ENCODE measurements around the gene ARSJ.

Gene ARSJ

DNA sequence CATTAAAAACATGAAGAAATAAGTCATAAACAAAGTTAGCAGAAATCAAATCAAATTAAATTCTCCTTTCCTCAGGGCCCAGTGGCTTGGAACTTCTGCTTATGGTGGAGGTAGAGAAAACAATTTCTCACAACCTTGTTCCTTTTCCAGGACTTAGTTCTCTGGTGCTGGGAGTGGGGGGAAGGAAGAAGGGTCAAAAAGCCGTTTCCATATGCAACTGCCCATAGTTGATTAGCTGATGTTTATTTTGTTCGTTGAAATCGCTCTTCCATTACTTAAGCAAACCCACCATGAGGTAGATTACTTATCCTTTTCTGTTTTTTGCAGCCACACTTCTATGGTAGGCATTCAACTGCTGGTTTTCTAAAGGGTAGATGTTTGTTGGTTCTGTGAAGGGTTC lies 94.2 kb downstream of the ARSJ start:
- no peak for DNase-seq

DNA sequence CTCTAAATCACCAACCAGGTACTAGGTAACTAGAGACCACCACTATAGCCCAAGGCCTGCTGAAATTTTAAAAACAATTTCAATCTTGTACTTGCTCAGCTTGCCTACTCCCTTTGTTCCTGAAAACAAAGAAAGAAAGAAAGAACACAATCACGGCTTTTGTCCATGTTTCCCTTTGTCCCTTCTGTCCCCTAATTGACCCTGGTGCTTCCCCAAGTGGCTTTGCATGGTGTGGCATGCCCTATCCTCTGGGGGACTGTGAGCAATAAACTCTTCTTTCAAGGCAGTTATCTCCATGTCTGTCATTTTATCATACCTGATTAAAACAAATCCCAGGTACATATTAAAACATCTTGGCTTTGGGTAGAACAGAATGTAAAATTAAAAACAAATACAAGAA lies 94.8 kb downstream of the ARSJ start:
- DNase-seq = no peak

DNA sequence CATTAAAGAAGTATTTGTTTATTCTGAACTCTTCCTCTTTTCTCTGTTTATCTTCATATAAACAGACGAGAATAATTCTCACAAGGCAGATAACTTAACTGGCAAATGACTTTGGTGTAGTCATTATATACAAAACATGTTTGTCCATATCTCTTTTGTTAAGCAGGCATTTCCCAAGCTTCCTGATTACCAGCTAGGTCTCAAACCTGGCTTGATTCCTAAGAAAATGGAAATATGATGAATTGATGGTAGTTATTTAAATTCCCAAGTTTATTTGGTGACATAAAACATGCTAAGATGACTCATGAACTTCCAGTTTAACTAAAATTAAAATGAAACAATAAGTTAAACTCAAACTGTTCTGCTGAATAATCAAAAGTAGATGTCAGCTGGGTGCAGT lies 96.8 kb downstream of the ARSJ start:
- DNase-seq = no peak

DNA sequence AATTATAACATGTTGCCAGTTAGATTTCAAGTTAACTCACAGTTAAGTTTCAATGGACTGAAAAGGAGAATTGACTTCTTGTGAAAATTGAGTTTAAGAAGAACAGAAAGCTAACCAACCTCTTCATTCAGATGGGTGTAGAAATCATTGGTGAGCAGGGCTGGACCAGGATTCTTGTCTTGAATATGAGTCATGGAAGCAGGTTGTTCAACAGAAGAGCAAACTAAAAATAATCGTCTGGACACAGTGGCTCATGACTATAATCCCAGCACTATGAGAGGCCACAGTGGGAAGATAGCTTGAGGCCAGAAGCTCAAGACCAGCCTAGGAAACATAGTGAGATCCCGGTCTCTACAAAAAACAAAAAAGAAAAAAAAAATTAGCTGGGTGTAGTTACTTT lies 98.2 kb downstream of the ARSJ start:
- DNase-seq = no peak

DNA sequence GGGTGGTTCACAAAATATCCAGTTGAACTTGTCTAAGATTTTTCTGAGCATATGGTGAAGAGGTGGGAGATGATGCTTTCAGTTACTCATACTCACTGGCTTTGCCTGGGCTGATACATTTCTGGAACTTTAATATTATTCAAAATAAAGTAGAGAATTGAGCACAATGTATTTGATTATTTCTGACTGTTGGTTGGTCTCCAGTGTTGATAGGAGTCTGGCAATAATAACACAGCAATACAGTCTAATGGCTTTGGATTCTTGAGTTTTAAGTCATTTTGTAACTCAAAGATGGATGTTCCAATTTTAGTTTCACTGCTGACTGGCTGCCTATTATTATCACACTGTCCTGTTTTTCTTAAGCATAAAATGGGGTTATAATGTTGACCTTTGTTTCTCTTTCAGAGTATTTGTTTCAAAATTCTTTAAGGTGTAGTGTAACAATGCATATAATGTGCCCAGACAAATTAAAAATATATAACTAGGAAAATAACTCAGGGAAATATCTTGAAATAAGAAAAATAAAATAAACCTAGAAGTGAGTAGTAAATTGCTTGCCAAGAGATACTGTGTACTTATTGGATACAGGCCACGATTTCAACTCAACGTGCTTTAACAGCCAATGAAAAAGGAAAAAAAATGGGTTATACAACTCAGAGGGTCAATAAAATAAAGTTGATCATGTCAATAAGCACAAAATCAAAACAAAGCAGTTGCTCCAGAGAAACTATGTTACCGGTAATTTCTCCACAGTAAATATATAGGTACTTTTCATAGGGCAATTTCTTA lies 99.0 kb downstream of the ARSJ start:
- no peak for DNase-seq

DNA sequence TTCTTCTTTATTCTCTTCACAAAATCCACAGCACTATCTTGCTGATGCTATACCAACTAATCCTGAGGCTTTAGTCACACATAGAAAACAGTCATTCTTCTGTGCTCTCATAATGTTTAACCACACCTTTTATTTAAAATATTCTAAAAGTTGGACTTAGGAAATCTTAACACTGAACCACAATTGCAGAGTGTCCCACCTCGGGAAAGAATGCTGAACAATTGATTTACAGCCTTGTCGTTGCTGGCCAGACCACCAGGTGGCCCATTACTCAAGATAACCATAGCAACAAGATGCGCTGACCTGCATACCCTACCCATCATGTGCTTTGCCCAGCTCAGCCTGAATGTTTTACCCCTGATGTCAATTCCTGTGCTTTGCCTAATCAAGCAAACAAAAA lies 100.8 kb downstream of the ARSJ start:
- DNase-seq = no peak

DNA sequence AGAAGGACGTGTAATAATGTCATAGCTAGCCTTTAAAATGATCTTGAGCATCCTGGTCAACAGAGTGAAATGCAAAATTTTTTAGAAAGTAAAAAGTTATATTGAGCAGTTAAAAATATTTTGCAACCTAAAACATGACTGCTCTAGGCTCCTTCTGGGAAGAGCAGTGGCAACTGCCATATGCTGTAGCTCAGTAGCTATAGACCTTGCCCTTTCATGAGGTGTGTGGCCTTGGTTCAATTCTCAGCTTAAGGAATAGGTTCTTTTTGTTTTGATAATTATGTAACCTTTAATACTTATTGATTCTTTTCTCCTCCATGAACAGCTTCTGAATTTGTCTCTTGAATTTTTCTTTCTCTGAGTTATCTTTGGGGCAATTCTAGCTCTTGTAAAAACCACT lies 105.0 kb downstream of the ARSJ start:
- no peak for DNase-seq

DNA sequence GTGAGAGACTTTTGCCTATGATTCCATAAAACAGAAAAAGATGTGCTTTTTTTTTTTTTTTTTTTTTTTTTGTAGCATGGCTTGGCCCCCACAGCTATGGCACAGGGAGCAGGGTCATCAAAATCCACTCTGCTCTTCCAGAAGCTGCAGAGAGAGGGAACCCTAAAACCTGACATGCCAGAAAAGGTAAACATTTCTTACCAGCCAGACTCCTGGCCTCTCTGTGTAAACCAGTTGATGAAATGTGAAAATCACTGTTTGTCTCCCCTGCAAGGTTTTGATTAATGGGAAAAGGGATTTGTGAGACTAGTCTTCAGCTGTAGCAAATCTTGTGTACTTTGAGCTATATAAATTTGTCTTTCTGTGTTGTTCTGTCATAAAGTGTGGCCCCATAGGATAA lies 105.9 kb downstream of the ARSJ start:
- no peak for DNase-seq

DNA sequence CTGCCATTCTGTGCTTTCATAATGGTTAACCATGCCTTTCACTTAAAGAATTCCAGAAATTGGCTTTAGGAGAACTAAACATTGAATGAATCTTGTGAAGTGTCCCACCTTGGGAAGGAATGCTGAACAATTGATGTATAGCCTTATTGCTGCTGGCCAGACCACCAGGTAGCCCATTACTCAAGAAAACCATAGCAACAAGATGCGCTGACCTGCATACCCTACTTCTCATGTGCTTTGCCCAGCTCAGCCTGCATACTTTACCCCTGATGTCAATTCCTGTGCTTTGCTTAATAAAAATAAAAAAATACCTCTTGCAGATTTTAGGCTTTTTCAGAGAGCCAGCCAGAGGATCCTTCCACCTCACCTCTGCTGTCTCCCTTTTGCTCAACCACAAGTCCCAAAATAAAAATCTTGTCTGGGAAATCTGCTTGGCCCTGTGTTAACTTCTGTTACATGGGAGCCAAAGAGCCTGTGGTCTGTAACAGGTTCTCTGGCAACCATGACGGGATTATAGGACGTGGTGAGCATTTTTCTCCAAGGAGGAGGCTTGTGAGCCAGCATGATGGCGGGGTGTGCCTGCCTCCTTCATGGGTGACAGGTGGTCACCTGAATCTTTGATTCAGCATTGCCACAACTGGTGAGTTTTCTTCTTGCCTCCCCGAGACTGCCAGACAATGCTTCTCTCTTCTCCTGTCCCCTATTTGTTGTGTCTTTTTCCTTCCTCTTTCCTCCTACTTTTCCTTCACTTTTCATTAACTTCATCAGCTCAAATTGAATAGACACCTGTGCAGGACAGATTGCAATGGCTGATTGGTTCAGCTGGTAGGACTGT lies 106.8 kb downstream of the ARSJ start:
- DNase-seq = no peak

DNA sequence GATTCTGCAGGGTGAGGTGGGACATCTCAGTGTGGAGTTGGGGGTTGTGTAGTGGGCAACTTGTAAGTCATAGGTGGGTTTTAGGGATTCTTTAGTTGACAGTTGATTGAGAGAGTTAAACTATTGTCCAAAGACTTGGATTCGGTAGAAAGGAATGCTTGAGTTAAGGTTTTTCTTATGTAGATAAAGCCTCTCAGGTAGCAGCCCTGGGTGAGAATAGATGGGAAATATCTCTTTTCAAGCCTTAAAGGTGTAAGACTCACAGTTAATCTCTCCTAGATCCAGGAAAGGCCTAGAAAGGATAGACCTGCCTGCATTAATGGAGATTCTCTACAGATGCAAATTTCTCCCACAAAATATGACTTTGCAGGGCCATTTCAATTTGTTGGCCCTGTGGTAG lies 108.4 kb downstream of the ARSJ start:
- no peak for DNase-seq

DNA sequence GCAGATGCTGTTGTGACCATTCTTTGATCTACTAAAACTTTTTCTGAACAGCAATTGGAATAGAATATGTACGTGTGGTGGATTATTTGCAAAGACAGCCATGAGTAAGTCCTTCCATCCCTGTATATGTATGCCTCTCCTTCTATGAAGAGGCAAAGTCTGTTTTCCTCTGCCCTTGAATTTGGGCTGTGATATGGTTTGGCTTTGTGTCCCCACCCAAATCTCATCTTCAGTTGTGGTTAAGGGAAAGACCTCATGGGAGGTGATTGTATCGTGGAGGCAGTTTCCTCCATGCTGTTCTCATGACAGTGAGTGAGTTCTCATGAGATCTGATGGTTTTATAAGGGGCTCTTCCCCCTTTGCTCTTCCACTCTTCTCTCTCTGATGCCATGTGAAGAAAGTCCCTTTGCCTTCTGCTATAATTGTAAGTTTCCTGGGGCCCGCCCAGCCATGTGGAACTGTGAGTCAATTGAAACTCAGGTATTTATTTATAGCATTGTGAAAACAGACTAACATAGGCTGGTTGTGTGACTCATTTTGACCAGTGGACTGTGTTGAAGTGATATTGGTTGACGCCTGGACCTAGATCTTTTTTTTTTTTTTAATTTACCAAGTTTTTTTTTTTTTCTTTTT lies 109.6 kb downstream of the ARSJ start:
- DNase-seq = no peak

DNA sequence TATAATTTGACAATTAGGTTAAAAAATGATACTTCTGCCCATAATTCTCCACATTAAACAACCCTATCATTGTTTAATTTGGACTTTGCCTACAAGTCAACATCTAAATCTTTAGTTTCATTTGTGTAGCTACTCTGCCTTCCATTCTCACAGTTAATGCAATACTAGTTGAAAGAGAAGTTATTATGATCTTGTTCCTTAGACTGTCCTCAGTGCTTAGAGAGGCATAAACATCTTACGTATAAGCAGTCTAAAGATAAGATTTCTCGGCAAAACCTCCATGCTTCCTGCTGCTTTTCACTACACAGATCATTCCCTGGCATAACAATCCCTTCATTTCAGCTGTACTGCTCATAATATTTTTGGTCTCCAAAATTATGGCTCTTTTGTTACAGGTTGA lies 112.8 kb downstream of the ARSJ start:
- no peak for DNase-seq

DNA sequence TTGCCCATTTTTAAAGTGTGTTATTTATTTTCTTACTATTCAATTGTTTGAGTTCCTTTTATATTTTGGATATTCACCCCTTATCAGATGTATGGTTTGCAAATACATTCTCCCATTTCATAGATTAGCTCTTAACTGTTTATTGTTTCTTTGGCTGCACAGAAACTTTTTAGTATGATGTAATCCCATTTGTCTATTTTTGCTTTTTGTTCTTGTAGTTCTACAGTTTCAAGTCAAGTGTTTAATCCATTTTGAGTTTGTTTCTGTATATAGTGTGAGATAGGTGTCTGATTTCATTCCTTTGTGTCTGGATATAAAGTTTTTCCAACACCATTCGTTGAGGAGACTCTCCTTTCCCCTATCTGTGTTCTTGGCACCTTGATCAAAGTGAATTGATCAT lies 120.5 kb downstream of the ARSJ start:
- DNase-seq = no peak

DNA sequence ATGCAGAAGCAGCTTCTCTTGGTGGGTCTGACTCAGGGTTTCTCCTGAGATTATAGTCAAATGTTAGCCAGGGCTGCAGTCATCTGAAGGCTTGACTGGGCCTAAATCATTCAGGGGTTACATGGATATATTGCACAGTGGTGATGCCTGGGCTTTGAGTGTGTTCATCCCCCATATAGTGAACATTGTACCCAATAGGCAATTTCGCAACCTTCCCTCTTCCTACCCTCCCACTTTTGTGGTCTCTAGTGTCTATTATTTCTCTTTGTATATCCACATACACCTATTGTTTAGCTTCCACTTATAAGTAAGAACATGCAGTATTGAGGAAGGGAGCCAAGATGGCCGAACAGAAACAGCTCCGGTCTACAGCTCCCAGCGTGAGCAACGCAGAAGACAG lies 127.6 kb downstream of the ARSJ start:
- DNase-seq = no peak

Measured in NCI-H1694 treated with DMSO at 0.1 percent for 48 hours (cell line).